WTC11 (cell line): Measurements from ENCODE around the gene EFNA5. TPM values are rescaled to one million over a fixed set of nuclear protein-coding genes. Genes with fewer than 3 reads are reported as not detected.

Experiments used
- ATAC-seq: fragments of 200-7000 bp; cut with Tn5 transposase; 2 replicates; pipeline ENCODE4 v1.10.0; 2021; ENCODE audit warnings: mild to moderate bottlenecking, moderate library complexity
- CTCF ChIA-PET: fragments of 300-600 bp; sonication (Branson Sonifier 250); formaldehyde crosslinking; loops from one replicate; lab custom pipeline; 2021; ENCODE audit warnings: antibody characterized with exemption; lab: Charles Lee
- POLR2A ChIA-PET: fragments of 350-600 bp; sonication (Branson Sonifier 250); formaldehyde crosslinking; loops from one replicate; lab custom pipeline; 2021; ENCODE audit warnings: antibody characterized with exemption; lab: Charles Lee
- DNase-seq: peaks from one replicate; pipeline ENCODE4 v3.0.0; 2021; ENCODE audit warnings: low spot score
- H3K27ac Mint-ChIP-seq: 2 replicates; pipeline ENCODE4 v1.8.0; 2021; ENCODE audit warnings: mixed read lengths
- H3K27me3 Mint-ChIP-seq: 2 replicates; pipeline ENCODE4 v1.8.0; 2021; ENCODE audit warnings: low read depth, mild to moderate bottlenecking, moderate library complexity, mixed read lengths
- H3K36me3 Mint-ChIP-seq: 2 replicates; pipeline ENCODE4 v1.8.0; 2021; ENCODE audit warnings: mixed read lengths
- H3K4me1 Mint-ChIP-seq: 2 replicates; pipeline ENCODE4 v1.8.0; 2022; ENCODE audit warnings: mixed read lengths
- H3K4me3 Mint-ChIP-seq: 2 replicates; pipeline ENCODE4 v1.8.0; 2021; ENCODE audit warnings: mild to moderate bottlenecking, moderate library complexity, mixed read lengths
- H3K9me3 Mint-ChIP-seq: 2 replicates; pipeline ENCODE4 v1.8.0; 2021; ENCODE audit warnings: mixed read lengths
- ELF4 ChIP-seq: sonication (generic); formaldehyde crosslinking; IDR thresholded peaks from 2 replicates; pipeline ENCODE4 v1.8.1; 2022; ENCODE audit warnings: low read depth, mild to moderate bottlenecking, moderate library complexity, missing genetic modification reagents
- GABPB1 ChIP-seq: sonication (generic); formaldehyde crosslinking; IDR thresholded peaks from 2 replicates; pipeline ENCODE4 v1.8.1; 2023; ENCODE audit warnings: mild to moderate bottlenecking, missing genetic modification reagents
- IRF1 ChIP-seq: sonication (generic); formaldehyde crosslinking; IDR thresholded peaks from 2 replicates; pipeline ENCODE4 v1.8.0; 2023; ENCODE audit warnings: missing genetic modification reagents
- IRF2 ChIP-seq: sonication (generic); formaldehyde crosslinking; IDR thresholded peaks from 2 replicates; pipeline ENCODE4 v1.8.0; 2022; ENCODE audit warnings: low read depth, missing genetic modification reagents, borderline replicate concordance
- JUN ChIP-seq: sonication (generic); formaldehyde crosslinking; IDR thresholded peaks from 2 replicates; pipeline ENCODE4 v1.8.0; 2023; ENCODE audit warnings: mild to moderate bottlenecking, missing genetic modification reagents
- MLX ChIP-seq: sonication (generic); formaldehyde crosslinking; IDR thresholded peaks from 2 replicates; pipeline ENCODE4 v1.8.1; 2023; ENCODE audit warnings: mild to moderate bottlenecking, missing genetic modification reagents, moderate library complexity
- NR1H2 ChIP-seq: sonication (generic); formaldehyde crosslinking; IDR thresholded peaks from 2 replicates; pipeline ENCODE4 v1.9.0; 2021; ENCODE audit warnings: mild to moderate bottlenecking, moderate library complexity, missing genetic modification reagents
- NR2C2 ChIP-seq: sonication (generic); formaldehyde crosslinking; IDR thresholded peaks from 2 replicates; pipeline ENCODE4 v1.8.0; 2022; ENCODE audit warnings: mild to moderate bottlenecking, missing genetic modification reagents
- RELA ChIP-seq: sonication (generic); formaldehyde crosslinking; IDR thresholded peaks from 2 replicates; pipeline ENCODE4 v1.8.1; 2022; ENCODE audit warnings: missing genetic modification reagents, mild to moderate bottlenecking, borderline replicate concordance
- SMAD4 ChIP-seq: sonication (generic); formaldehyde crosslinking; IDR thresholded peaks from 2 replicates; pipeline ENCODE4 v1.8.0; 2022; ENCODE audit warnings: mild to moderate bottlenecking, missing genetic modification reagents
- SOX15 ChIP-seq: fragments of 250-450 bp; sonication (Bioruptor Pico); IDR thresholded peaks from 2 replicates; pipeline ENCODE4 v1.9.0; 2021; ENCODE audit warnings: mild to moderate bottlenecking
- TP53 ChIP-seq: sonication (generic); formaldehyde crosslinking; IDR thresholded peaks from 2 replicates; pipeline ENCODE4 v1.8.1; 2023; ENCODE audit warnings: mild to moderate bottlenecking, missing genetic modification reagents
- USF2 ChIP-seq: sonication (generic); formaldehyde crosslinking; IDR thresholded peaks from 2 replicates; pipeline ENCODE4 v1.8.1; 2023; ENCODE audit warnings: mild to moderate bottlenecking, missing genetic modification reagents, moderate library complexity
- ZBTB21 ChIP-seq: sonication (generic); formaldehyde crosslinking; IDR thresholded peaks from 2 replicates; pipeline ENCODE4 v1.8.1; 2023; ENCODE audit warnings: mild to moderate bottlenecking, missing genetic modification reagents, borderline replicate concordance
- ZNF121 ChIP-seq: sonication (generic); formaldehyde crosslinking; IDR thresholded peaks from 2 replicates; pipeline ENCODE4 v1.8.0; 2023; ENCODE audit warnings: missing genetic modification reagents
- ZNF281 ChIP-seq: sonication (generic); formaldehyde crosslinking; IDR thresholded peaks from 2 replicates; pipeline ENCODE4 v1.8.0; 2023; ENCODE audit warnings: mild to moderate bottlenecking, missing genetic modification reagents
- ZNF416 ChIP-seq: fragments of 250-450 bp; sonication (Bioruptor Pico); IDR thresholded peaks from 2 replicates; pipeline ENCODE4 v1.9.0; 2021; ENCODE audit warnings: mild to moderate bottlenecking, inconsistent platforms
- ZNF423 ChIP-seq: fragments of 250-450 bp; sonication (Bioruptor Pico); IDR thresholded peaks from 2 replicates; pipeline ENCODE4 v2.1.2; 2022; ENCODE audit warnings: mild to moderate bottlenecking, moderate library complexity
- total RNA-seq: library from RNA; stranded (reverse); gene quantifications from 3 replicates; pipeline ENCODE4 v1.2.3, GENCODE V29; 2021

EFNA5 gene
- total RNA-seq, 1 experiment from 2014 or later, result 17.4 TPM

- Mint-ChIP-seq H3K27ac (peak overlapping the region; percentile 90), H3K36me3 (no peaks in the 10 kb centered on the region), H3K4me1 (peaks cover 88% of the 10 kb centered on the region), H3K27me3 (no peaks in the 10 kb centered on the region), H3K4me3 (0 out of 2 replicates have a peak overlapping the region, but pooled peaks have one; percentile 55), H3K9me3 (no peaks in the 10 kb centered on the region)
- ChIA-PET CTCF (interaction anchor here (1.0 to 2.7 kb wide), 15 partner anchors 8 to 1116 kb away, joined by 3 to 40 read pairs (median 10); no protein-coding TSS in a partner anchor), POLR2A (interaction anchor here (0.5 to 1.4 kb wide), 2 partner anchors 27 to 106 kb away, joined by 3 to 8 read pairs; no protein-coding TSS in a partner anchor)
- peak; percentile 28 for DNase-seq
- TF ChIP-seq JUN, result no peak
- peak; percentile 31; the same call in 1 of the 2 replicates for TF ChIP-seq ZNF423 (CRISPR knock-in tag)
- no peak for TF ChIP-seq NR1H2 (CRISPR knock-in tag)
- ATAC-seq, result peak; percentile 9; the same call in 1 of the 2 replicates
Measured at GRCh38 chr5:107570805-107571531, 99.8 kb downstream of the EFNA5 start.

GRCh38 chr5:107570181-107570580 lies 100.6 kb downstream of the EFNA5 start:
- no peak for TF ChIP-seq ZNF416
- TF ChIP-seq ZBTB21 (CRISPR knock-in tag), result no peak
- no peak for TF ChIP-seq GABPB1
- no peak for TF ChIP-seq ZNF281 (CRISPR knock-in tag)
- TF ChIP-seq ZNF121 (CRISPR knock-in tag), result no peak
- no peak for TF ChIP-seq ZNF423 (CRISPR knock-in tag)
- no peak for TF ChIP-seq ELF4 (CRISPR knock-in tag)
- no peak for TF ChIP-seq SOX15 (CRISPR knock-in tag)
- no peak for TF ChIP-seq MLX (CRISPR knock-in tag)
- no peak for TF ChIP-seq IRF2 (CRISPR knock-in tag)
- TF ChIP-seq RELA (CRISPR knock-in tag), result no peak
- TF ChIP-seq TP53 (CRISPR knock-in tag), result no peak
- TF ChIP-seq NR2C2 (CRISPR knock-in tag), result no peak
- TF ChIP-seq IRF1 (CRISPR knock-in tag), result no peak
- TF ChIP-seq SMAD4, result no peak
- no peak for TF ChIP-seq USF2 (CRISPR knock-in tag)
- peak overlapping the region; percentile 39; the same call in 1 of the 2 replicates for H3K27ac Mint-ChIP-seq
- H3K9me3 Mint-ChIP-seq, result no peaks in the 10 kb centered on the region
- no peaks in the 10 kb centered on the region for H3K27me3 Mint-ChIP-seq
- DNase-seq (no peak), ATAC-seq (no peak)
- H3K4me3 Mint-ChIP-seq, result no peak overlapping the region
- no peaks in the 10 kb centered on the region for H3K36me3 Mint-ChIP-seq
- ChIA-PET CTCF (interaction anchor here (1.2 to 2.7 kb wide), 3 partner anchors 12 to 322 kb away, joined by 4 to 15 read pairs (median 10); no protein-coding TSS in a partner anchor), POLR2A (interaction anchor here (1.4 kb wide), 1 partner anchor 27 kb away, joined by 8 read pairs; no protein-coding TSS in a partner anchor)
- H3K4me1 Mint-ChIP-seq, result peaks cover 88% of the 10 kb centered on the region
